ENCODE results near the gene CCDC192.

Gene CCDC192

GRCh38 chr5:127806776-127807175 is 103.6 kb downstream of the CCDC192 start:
- no peak for DNase-seq
- Histone ChIP-seq H3K4me3 (ENCODE audit: low read depth, low read length) (no peak overlapping the region), H3K27me3 (replicated peaks) (no peaks in the 10 kb centered on the region), H3K27ac (no peak overlapping the region), H3K36me3 (replicated peaks) (no peaks in the 10 kb centered on the region)
- in situ Hi-C loops (cut with HindIII; ENCODE audit: low pct_ligation_motif_present, low sequenced_read_pairs): no loop called here
- no peak for TF ChIP-seq CTCF (IDR thresholded peaks at IDR 0.05; ENCODE audit: low read depth, low read length, missing control alignments)

- H3K27me3 ChIP-seq (replicated peaks): no peaks in the 10 kb centered on the region
- in situ Hi-C loops (cut with HindIII; ENCODE audit: low pct_ligation_motif_present, low sequenced_read_pairs): no loop called here
- no peak for DNase-seq
- no peaks in the 10 kb centered on the region for H3K36me3 ChIP-seq (replicated peaks)
- no peak for TF ChIP-seq CTCF (IDR thresholded peaks at IDR 0.05; ENCODE audit: low read depth, low read length, missing control alignments)
- no peak overlapping the region for H3K4me3 ChIP-seq (ENCODE audit: low read depth, low read length)
- no peak overlapping the region for H3K27ac ChIP-seq
These were observed 106.3 kb downstream of the CCDC192 start for GRCh38 chr5:127809533-127809932.

- Histone ChIP-seq H3K27me3 (replicated peaks) (no peaks in the 10 kb centered on the region), H3K27ac (no peak overlapping the region), H3K36me3 (replicated peaks) (no peaks in the 10 kb centered on the region), H3K4me3 (ENCODE audit: low read depth, low read length) (no peak overlapping the region)
- in situ Hi-C loops (cut with HindIII; ENCODE audit: low pct_ligation_motif_present, low sequenced_read_pairs): no loop called here
- no peak for DNase-seq
- no peak for TF ChIP-seq CTCF (IDR thresholded peaks at IDR 0.05; ENCODE audit: low read depth, low read length, missing control alignments)
These were observed 106.8 kb downstream of the CCDC192 start for GRCh38 chr5:127810017-127810416.

- no peaks in the 10 kb centered on the region for H3K36me3 ChIP-seq (replicated peaks)
- no peak overlapping the region for H3K4me3 ChIP-seq (ENCODE audit: low read depth, low read length)
- no peak for TF ChIP-seq CTCF (IDR thresholded peaks at IDR 0.05; ENCODE audit: low read depth, low read length, missing control alignments)
- no peak overlapping the region for H3K27ac ChIP-seq
- in situ Hi-C loops (cut with HindIII; ENCODE audit: low pct_ligation_motif_present, low sequenced_read_pairs): no loop called here
- H3K27me3 ChIP-seq (replicated peaks): no peaks in the 10 kb centered on the region
- DNase-seq: no peak
These were observed 107.7 kb downstream of the CCDC192 start for GRCh38 chr5:127810707-127811490.

- Histone ChIP-seq H3K4me3 (ENCODE audit: low read depth, low read length) (no peak overlapping the region), H3K27ac (peak overlapping the region; percentile 81), H3K27me3 (replicated peaks) (no peaks in the 10 kb centered on the region), H3K36me3 (replicated peaks) (no peaks in the 10 kb centered on the region)
- in situ Hi-C loops (cut with HindIII; ENCODE audit: low pct_ligation_motif_present, low sequenced_read_pairs): no loop called here
- no peak for TF ChIP-seq CTCF (IDR thresholded peaks at IDR 0.05; ENCODE audit: low read depth, low read length, missing control alignments)
- no peak for DNase-seq
These were observed 109.4 kb downstream of the CCDC192 start for GRCh38 chr5:127812570-127812969.
